Mammary epithelial cell (primary cell): ENCODE data around the gene SIL1.

ENCODE experiments used
- CTCF ChIP-seq, 2 donors: IDR thresholded peaks in 1 of 2; conservative IDR thresholded peaks in 1 of 2; 2 replicates each; pipeline ENCODE4 v1.5.1; 2011 to 2012; ENCODE audit warnings: inconsistent platforms in 2 of 2, low read length in 2 of 2, mild to moderate bottlenecking in 2 of 2, control low read depth in 1 of 2, low read depth in 1 of 2; ENCODE audit not compliant: insufficient read depth in 1 of 2; ENCODE audit errors: extremely low read depth in 1 of 2
- EZH2 ChIP-seq: IDR thresholded peaks from 2 replicates; pipeline ENCODE4 v1.6.1; 2012; ENCODE audit warnings: low read length, inconsistent platforms, borderline replicate concordance

- TF ChIP-seq CTCF (conservative IDR thresholded peaks at IDR 0.05 in 1 of 2, IDR thresholded peaks at IDR 0.05 in 1 of 2; ENCODE audit: extremely low read depth in 1 of 2, insufficient read depth in 1 of 2, low read depth in 1 of 2, low read length in 2 of 2) (no peak), EZH2 (no peak)
Observed at GRCh38 chr5:138903130-138903775, 294.9 kb downstream of the SIL1 start.
